HEK293 (cell line): Measurements from ENCODE around the gene C17orf67.

Source experiments
- BCL11B ChIP-seq: fragments of 450-650 bp; formaldehyde crosslinking; IDR thresholded peaks from 2 replicates; pipeline ENCODE4 v1.5.1; 2016; ENCODE audit warnings: low read depth, missing biosample characterization, missing genetic modification characterization
- CTCF ChIP-seq: fragments of 450-650 bp; formaldehyde crosslinking; IDR thresholded peaks from 2 replicates; pipeline ENCODE4 v1.5.1; 2016; ENCODE audit warnings: missing biosample characterization, missing genetic modification characterization
- GLI4 ChIP-seq: fragments of 450-650 bp; formaldehyde crosslinking; IDR thresholded peaks from 2 replicates; pipeline ENCODE4 v1.5.1; 2016; ENCODE audit warnings: missing biosample characterization, missing genetic modification characterization
- RBAK ChIP-seq: fragments of 450-650 bp; formaldehyde crosslinking; IDR thresholded peaks from 2 replicates; pipeline ENCODE4 v1.5.1; 2016; ENCODE audit warnings: missing biosample characterization, missing genetic modification characterization
- SCRT2 ChIP-seq: fragments of 450-650 bp; formaldehyde crosslinking; IDR thresholded peaks from 2 replicates; pipeline ENCODE4 v1.5.1; 2016; ENCODE audit warnings: missing biosample characterization, missing genetic modification characterization
- ZBTB7A ChIP-seq: fragments of 450-650 bp; formaldehyde crosslinking; IDR thresholded peaks from 2 replicates; pipeline ENCODE4 v1.5.1; 2016; ENCODE audit warnings: low read depth, missing biosample characterization, missing genetic modification characterization
- ZNF114 ChIP-seq: fragments of 450-650 bp; formaldehyde crosslinking; IDR thresholded peaks from 2 replicates; pipeline ENCODE4 v1.5.0; 2017; ENCODE audit warnings: missing biosample characterization, missing genetic modification characterization
- ZNF140 ChIP-seq: fragments of 450-650 bp; formaldehyde crosslinking; IDR thresholded peaks from 2 replicates; pipeline ENCODE4 v1.5.1; 2016; ENCODE audit warnings: missing biosample characterization, missing genetic modification characterization
- ZNF211 ChIP-seq: fragments of 450-650 bp; formaldehyde crosslinking; IDR thresholded peaks from 2 replicates; pipeline ENCODE4 v1.5.1; 2016; ENCODE audit warnings: low read depth, missing biosample characterization, missing genetic modification characterization
- ZNF292 ChIP-seq: fragments of 450-650 bp; formaldehyde crosslinking; IDR thresholded peaks from 2 replicates; pipeline ENCODE4 v1.5.1; 2016; ENCODE audit warnings: low read depth, missing biosample characterization, missing genetic modification characterization, borderline replicate concordance
- ZNF362 ChIP-seq: fragments of 450-650 bp; formaldehyde crosslinking; IDR thresholded peaks from 2 replicates; pipeline ENCODE4 v1.5.1; 2016; ENCODE audit warnings: missing biosample characterization, missing genetic modification characterization
- ZNF416 ChIP-seq: fragments of 450-650 bp; formaldehyde crosslinking; IDR thresholded peaks from 2 replicates; pipeline ENCODE4 v1.5.1; 2016; ENCODE audit warnings: missing biosample characterization, missing genetic modification characterization
- ZNF580 ChIP-seq: fragments of 450-650 bp; formaldehyde crosslinking; IDR thresholded peaks from 2 replicates; pipeline ENCODE4 v1.5.1; 2016; ENCODE audit warnings: missing biosample characterization, missing genetic modification characterization
- ZSCAN23 ChIP-seq: fragments of 450-650 bp; formaldehyde crosslinking; IDR thresholded peaks from 2 replicates; pipeline ENCODE4 v1.5.1; 2016; ENCODE audit warnings: missing biosample characterization, missing genetic modification characterization

- TF ChIP-seq CTCF (tag by site-specific recombination), result no peak
- no peak for TF ChIP-seq ZNF211
- no peak for TF ChIP-seq GLI4
- no peak for TF ChIP-seq ZSCAN23 (tag by site-specific recombination)
- no peak for TF ChIP-seq SCRT2 (tag by site-specific recombination)
- TF ChIP-seq RBAK (tag by site-specific recombination), result no peak
- TF ChIP-seq ZNF114 (tag by site-specific recombination), result no peak
- no peak for TF ChIP-seq ZNF292 (tag by site-specific recombination)
- no peak for TF ChIP-seq ZBTB7A (tag by site-specific recombination)
- TF ChIP-seq ZNF580, result no peak
- no peak for TF ChIP-seq BCL11B (tag by site-specific recombination)
- TF ChIP-seq ZNF416 (tag by site-specific recombination), result no peak
- no peak for TF ChIP-seq ZNF140
- TF ChIP-seq ZNF362 (tag by site-specific recombination), result no peak
These were observed 45.6 kb upstream of the C17orf67 start for GRCh38 chr17:56879280-56879679.
